ENCODE data around the gene ZP1.
"Not testable (repeated sequence)": the region's sequence is repeated elsewhere in the genome, so short reads cannot be mapped to it uniquely, and the experiment has no call there.

ZP1 gene

DNA sequence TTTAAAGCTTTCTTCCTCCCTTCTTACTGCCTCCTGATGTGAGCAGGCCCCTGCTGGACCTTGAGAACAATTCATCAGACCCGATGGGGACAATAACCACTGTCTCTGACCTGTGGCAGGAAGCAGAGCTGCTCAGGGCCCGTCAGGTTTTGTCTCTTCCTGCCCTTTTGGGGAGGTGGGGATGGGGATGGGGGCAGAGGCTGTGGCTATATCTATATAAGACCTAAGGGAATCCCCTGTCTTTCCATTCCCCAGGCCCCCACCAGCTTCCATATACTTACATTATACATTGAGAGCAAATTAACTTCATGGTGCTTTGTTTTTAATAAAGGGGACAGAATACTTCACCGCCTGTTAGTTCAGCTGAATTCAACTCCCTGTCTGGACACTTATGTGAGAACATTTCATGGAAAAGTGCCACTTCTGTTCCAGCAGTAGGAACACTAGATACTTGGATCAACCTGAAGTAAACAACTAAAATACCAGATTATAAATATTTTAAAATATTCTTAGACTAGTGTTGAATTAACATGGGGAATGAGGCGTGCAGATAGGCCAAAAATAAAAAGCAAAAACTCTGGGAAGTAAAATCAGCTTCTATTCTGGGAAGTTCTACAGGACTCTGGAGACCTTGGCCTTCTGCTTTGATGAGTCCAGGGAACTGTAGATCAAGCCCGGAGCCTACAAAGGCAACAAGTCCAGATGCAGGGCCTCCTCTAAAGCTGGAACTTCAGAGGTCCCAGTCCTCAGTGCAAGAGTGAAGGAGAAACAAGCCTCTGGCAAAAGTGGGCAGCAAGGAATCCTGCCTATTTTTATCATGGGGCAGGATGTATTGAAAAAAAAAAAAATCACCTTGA lies 11.1 kb downstream of the ZP1 start:
- no peak for DNase-seq

GRCh38 chr11:60879104-60879503 lies 11.8 kb downstream of the ZP1 start:
- no peak for DNase-seq

DNA sequence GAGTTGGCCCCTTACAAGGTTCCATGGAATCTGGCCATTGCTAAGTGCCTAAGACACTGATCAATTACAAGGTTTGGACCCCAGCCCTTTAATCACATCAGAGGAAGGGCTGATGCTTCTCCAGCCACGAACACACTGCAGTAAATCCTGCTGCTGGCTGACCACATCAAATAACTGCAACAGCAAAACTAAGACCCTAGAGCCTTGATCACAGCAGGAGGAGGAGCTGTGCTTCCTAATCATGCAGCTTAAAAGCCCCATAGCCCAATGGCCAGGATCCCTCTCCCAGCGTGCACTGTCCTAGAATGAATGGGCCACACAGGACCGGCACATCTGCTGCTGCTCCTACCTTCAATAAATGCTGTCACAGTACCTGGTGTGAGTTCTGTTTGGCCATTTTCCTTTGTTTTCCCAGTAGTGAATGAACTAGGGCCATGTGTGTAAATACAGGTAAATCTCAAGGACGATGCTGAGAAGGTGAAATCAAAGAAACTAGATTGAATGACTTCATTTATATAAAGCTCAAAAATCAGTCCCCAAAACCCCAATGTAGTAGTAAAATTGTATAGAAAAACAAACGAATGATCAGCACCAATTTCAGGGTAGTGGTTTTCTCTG lies 12.7 kb downstream of the ZP1 start:
- no peak for DNase-seq

GRCh38 chr11:60880643-60881282 lies 13.4 kb downstream of the ZP1 start:
- no peak for DNase-seq

GRCh38 chr11:60887556-60887955 lies 20.2 kb downstream of the ZP1 start:
- no peak for DNase-seq

GRCh38 chr11:60889869-60890311 lies 22.5 kb downstream of the ZP1 start:
- no peak for DNase-seq

DNA sequence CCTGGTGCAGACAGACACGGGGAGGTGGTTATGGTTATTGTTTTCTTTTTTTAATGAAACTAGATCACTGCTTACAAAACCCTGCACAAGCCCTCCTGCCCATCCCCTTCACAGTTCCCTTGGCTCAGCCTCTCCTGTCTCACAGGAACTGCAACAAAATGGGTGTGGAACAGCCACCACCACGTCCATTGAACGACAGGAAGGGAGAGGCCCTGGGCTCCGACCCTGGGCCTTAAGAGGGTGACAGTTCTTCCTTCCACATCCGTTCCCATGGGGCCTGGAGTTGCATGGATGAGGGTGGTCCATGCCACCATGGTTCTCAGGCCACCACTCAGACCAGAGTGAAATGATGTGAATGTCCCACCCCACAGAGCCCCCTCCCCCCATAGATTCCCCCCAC lies 23.4 kb downstream of the ZP1 start:
- DNase-seq: no peak

DNA sequence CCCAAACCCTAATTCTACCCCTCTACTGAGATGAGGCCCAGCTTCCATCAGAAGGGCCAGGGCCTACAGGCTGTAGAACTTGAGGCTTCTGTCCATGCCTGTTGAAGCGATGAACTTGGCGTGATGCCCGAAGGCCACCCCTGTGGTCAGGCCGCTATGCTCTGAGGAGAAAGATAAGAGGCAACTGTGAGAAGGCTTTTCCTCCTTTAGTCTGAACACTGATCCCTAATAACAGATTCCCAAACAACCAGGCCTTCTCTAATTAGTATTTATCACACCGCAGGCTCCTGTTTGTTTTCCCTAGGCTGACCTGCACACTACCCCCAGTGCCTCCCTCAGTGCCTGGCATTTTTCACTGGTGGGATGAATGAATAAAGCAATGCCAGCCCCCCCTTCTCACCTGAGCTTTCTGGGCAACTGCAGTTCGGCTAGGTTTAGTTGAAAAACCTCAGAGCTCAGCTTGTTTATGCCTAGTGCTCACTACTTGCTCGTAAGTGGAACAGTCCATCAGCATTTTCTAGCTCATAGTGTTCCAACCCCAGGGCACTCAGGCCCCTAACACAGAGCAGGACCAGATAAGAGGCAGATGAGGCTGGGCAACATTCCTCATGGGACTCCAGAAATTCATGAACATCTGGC lies 23.9 kb downstream of the ZP1 start:
- no peak for DNase-seq

DNA sequence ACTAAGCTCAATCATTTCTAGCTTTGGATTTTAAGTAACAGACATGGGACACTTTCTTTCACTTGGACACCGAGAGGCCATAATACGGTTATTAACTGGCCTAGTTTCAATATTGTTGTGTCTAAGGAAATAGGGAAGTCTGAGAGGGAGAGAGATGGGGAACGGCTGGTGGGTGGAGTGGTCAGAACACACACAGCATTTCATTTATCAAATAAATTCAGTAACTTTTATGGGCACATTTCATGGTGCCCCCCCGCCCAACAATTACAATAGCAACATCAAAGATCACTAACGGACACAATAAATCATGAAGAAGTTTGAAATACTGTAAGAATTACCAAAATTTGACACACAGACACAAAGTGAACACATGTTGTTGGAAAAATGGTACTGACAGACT lies 28.3 kb downstream of the ZP1 start:
- DNase-seq: no peak

DNA sequence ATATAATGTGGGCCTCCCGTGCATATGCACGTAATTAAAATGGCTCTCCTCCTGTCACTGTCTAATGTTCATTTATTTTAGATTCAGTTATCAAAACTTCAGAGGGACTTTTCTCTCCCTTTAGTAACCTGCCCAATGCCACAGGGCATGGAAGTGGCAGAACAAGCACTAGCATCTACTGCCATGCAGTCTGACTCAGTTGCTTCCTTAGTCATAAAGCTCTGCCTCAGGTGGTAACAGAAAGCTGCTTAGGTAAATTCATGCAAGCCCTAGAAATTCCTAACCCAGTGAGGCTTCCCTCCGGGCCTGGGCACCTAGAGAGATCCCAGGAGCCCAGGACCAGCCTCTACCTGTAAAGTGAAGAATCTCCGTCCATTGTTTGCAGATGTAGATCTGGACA lies 30.2 kb downstream of the ZP1 start:
- DNase-seq: no peak

DNA sequence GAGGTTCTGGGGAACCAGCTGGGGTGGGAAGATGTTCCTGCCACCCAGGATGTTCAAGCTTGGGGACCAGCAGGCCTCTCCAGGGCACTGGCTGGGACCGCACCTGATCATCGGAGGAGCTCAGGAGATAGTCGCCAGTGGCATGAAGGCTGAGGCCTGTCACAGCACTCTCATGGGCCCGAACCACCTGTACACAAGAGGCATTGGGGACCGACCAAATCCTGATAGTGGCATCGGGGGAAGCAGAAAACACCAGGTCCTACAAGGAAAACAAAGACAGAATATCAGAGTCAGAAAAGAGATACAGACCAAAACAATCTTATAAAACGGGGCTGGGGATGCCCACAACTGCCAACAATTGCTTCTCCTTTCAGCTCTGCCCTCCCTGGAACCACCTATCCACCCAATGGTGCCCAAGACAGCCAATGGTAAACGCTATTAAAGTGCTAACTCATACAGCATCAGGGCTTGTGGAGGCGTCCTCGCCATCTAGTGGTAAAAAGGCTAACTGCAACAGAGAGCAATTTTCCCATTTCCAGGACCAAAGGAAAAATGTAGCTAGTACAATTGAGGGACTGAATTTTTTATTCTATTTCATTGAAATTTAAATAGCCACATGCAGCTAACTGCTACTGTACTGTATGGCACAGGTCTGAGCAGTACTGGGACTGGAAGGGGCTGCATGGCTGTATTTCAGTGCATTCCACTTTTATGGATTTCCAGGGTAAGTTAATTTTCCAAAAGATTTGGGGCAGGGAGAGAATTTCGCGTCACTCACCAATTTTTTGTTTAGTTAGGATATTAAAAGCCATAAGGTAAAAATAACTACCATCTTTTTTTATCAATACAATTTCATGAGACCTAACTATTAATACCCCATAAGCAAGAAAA lies 31.9 kb downstream of the ZP1 start:
- DNase-seq: peak; percentile 27

GRCh38 chr11:60899977-60900376 lies 32.6 kb downstream of the ZP1 start:
- no peak for DNase-seq

DNA sequence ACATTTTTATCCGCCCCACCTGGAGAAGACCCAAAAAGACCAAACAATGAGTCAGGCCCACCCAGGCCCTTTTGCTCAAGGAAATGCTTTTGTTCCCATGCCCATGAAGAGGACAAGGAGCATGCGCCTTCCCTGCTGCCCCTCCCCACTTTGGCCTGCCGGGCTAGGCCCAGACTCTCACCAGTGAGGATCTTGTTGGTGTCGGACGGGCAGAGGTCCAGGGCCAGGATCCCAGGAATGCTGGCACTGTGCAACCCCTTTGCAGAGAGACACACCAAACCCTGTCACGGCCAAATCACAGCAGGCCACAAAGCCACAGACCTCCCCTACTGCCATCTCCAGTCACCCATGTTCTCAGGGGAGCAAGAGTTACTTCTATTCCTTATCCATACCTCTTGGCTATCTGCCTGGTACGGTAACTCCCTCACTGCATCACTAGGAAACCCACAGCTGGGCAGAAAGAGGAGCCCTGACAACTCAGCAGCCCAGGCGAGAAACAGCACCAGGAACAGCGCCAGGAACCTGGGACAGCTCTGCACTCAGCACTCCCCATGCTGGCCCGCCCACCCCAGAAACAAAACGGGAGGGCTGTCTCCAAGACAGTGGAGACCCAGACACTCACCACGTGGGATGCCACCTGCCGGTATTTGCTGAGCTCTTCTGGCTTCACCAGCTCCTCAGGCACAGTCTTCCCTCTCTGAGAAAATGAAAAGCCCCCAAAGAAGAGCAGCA lies 33.5 kb downstream of the ZP1 start:
- DNase-seq: no peak

DNA sequence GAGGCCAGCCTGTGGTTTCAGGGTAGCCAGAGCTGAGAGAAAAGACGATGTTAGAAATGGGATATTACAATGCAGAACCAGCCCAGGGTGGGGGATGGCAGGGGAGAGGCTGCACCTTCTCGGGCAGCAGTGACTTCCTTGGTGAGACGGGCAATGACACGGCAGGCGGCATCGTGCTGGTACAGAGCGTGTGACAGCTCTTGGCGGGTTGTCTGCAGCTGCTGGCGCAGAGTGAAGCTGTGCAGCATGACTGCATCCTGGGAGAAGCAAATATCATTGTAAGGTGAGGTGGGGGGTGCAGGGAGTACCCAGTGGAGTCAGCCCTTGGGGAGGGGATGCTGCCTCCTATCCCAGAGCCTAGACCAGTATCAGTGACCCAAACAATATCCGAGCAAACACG lies 35.3 kb downstream of the ZP1 start:
- no peak for DNase-seq

GRCh38 chr11:60905047-60905446 lies 37.7 kb downstream of the ZP1 start:
- DNase-seq: no peak

DNA sequence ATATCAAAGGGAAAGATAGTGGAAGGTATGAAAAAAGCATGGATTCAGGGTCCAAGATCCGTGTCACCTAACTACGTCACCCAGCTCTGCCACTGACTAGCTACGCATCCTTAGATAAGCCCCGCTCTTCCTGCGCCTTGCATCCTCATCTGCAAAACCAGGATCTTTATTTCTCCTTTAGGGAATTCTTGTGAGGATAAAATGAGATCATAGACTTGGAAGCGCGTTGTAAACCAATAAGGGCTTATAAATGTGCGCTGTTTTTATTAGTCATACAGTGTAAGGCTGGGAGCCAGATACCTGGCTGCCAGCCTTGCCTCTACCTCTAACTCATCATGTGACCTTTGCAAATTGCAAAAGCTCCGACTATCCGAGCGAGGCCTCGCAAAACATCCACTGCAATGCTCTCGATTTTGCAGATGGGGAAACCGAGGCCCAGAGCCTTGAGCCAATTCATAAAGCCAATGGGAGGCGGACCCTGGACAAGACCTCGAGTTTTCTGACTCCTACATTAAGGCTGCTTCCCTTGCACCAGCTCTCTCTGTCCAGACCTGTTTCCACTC lies 38.3 kb downstream of the ZP1 start:
- DNase-seq: peak; percentile 23

DNA sequence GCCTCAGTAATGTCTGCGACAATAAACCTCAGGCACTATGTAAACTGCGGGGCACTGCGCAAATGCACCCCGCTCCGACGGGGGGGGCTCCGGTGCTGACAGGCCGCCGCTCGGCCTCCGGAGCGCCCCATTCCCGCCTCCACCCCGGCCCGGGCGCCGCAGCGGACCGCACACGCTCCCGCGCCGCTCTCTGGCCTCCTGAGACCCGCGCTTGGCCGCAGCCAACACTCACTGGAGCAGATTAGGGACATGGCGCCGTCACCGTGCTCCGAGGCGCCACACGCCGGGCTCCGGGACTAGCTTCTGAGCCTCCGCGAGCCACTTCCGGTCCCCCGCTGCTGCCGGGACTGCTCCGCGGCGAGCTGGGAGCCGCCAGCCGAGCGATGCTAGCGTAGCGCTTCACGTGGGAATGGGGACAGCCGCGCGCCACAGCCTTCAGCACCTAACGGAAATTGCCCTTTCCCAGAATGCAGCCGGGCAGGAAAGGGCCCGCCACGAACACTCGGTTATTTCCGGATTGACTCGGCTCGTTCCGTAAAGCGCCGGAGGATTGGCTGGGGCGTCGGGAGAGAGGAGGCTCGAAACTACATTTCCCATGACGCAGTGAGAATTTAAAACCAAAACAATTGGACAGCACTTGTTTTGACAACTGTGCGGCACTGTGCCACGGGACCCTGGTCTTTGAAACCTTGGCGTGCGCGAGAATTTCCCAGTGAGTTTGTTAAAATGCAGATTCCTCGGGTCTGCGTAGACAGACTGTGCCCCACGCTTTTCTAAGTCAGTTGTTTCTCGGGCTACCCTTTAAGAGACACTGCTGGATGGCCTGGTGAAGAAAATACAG lies 39.0 kb downstream of the ZP1 start, which contains the start of gene PRPF19:
Gene PRPF19 (minus strand): TSS at position 454 of the 841 bp plus-strand sequence. CDS start 203 bp downstream, at position 251.
- peak; percentile 99 for DNase-seq

DNA sequence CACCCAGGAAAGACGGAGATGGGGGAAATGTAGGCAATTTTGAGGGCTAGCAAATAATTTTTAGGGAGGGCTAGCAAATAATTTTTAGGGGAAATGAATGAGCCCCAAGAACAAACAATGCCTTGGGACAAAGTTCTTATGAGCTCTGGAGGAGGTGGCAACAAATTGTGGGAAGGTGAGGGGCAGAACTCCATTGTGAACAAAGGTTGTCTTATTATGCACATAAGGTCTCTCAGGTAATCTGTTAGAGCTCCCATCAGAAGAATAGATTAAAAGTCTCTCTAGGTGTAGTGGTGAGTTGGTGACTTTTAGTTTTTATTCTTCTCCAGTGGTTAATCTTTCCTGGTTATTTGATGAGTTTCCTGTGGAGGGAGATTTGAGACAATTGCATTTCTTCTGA lies 41.5 kb downstream of the ZP1 start:
- DNase-seq: no peak

DNA sequence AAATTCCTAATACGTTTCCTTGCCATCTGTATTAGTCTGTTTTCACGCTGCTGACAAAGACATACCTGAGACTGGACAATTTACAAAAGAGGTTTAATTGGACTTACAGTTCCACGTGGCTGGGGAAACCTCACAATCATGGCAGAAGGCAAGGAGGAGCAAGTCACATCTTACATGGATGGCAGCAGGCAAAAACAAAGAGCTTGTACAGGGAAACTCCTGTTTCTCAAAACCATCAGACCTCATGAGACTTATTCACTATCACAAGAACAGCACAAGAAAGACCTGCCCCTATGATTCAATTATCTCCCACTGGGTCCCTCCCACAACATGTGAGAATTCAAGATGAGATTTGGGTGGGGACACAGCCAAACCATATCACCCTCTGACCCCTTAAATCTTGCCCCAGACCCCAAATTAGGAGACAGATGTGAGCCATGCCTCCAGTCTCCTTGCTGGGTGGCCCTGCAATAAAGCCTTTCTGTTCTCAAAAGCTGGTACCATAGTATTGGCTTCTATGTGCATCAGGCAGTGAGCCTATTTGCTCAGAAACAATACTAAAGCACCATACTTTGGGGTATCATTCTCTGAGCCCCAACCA lies 42.4 kb downstream of the ZP1 start:
- not testable (repeated sequence) for DNase-seq

DNA sequence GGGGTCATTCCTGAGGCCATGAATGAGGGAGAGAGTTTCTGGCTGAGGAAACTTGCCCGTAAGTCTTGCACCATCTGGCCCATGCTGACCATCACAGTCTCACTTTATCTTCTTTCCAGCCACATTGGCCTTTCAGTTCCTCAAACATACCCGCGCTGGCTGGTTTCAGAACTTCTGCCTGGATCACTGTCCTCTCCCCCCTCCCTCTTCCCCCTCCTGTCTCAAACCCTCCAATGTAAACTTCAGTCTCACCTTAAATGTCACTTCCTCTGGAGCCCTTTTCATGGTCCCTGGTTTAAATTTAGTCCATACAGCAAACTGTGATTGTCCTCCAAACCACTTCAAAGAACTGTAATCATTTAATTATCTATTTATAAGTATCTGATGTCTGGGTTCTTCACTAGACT lies 42.9 kb downstream of the ZP1 start:
- DNase-seq: no peak

All from central memory CD4-positive, alpha-beta T cell (primary cell).